K562 (cell line): ENCODE results near the gene RAB6A.

Experiments used
- CHD4 ChIP-seq: fragments of 200-600 bp; sonication (generic); IDR thresholded peaks from 3 replicates; pipeline ENCODE4 v1.6.1; 2012; ENCODE audit warnings: low read depth, mild to moderate bottlenecking, mixed read lengths, low read length, inconsistent platforms; ENCODE audit not compliant: insufficient read depth, insufficient replicate concordance, poor library complexity, severe bottlenecking
- EGR1 ChIP-seq: fragments of 450-650 bp; conservative IDR thresholded peaks from 2 replicates; pipeline ENCODE4 v1.6.1; 2017; ENCODE audit warnings: mild to moderate bottlenecking
- FOSL1 ChIP-seq: fragments of 200-800 bp; sonication (Bioruptor generic); conservative IDR thresholded peaks from 2 replicates; pipeline ENCODE4 v1.6.1; 2016; ENCODE audit warnings: missing genetic modification characterization, missing compliant biosample characterization
- KAT7 ChIP-seq: sonication (generic); formaldehyde crosslinking; IDR thresholded peaks from 2 replicates; pipeline ENCODE4 v1.8.0; 2022; ENCODE audit warnings: missing genetic modification reagents, mild to moderate bottlenecking, borderline replicate concordance
- MAFG ChIP-seq: fragments of 450-650 bp; conservative IDR thresholded peaks from 2 replicates; pipeline ENCODE4 v1.6.1; 2016; ENCODE audit warnings: missing genetic modification characterization, missing compliant biosample characterization
- NR2C2 ChIP-seq, 2 experiments: fragments of 200-800 bp in 1 of 2; sonication (Bioruptor generic) in 1 of 2; sonication (generic) in 1 of 2; formaldehyde crosslinking in 1 of 2; IDR thresholded peaks; 2 replicates each; pipeline versions ENCODE4 v1.6.1 to v1.8.0; 2016 to 2022; ENCODE audit warnings: mild to moderate bottlenecking in 1 of 2, missing compliant biosample characterization in 1 of 2, missing genetic modification characterization in 1 of 2, missing genetic modification reagents in 1 of 2
- SMAD1 ChIP-seq: fragments of 150-350 bp; IDR thresholded peaks from 2 replicates; pipeline ENCODE4 v1.6.1; 2014; ENCODE audit warnings: low read length, low read depth; ENCODE audit not compliant: partially characterized antibody
- STAG1 ChIP-seq: sonication (generic); formaldehyde crosslinking; IDR thresholded peaks from 2 replicates; pipeline ENCODE4 v1.5.0; 2020; ENCODE audit warnings: missing genetic modification reagents, borderline replicate concordance
- STAT6 ChIP-seq: sonication (generic); formaldehyde crosslinking; IDR thresholded peaks from 2 replicates; pipeline ENCODE4 v1.8.1; 2023; ENCODE audit warnings: mild to moderate bottlenecking, missing genetic modification reagents
- TF ChIP-seq, protein P1 (sequence below): sonication (generic); formaldehyde crosslinking; IDR thresholded peaks from 2 replicates; pipeline ENCODE4 v1.8.1; 2023; ENCODE audit warnings: mild to moderate bottlenecking, missing genetic modification reagents
- TF ChIP-seq, protein P2 (sequence below): fragments of 450-650 bp; conservative IDR thresholded peaks from 2 replicates; pipeline ENCODE4 v1.6.1; 2016; ENCODE audit warnings: missing genetic modification characterization, low read depth, mild to moderate bottlenecking, missing compliant biosample characterization, moderate library complexity
- TF ChIP-seq, protein P3 (sequence below): sonication (generic); formaldehyde crosslinking; IDR thresholded peaks from 2 replicates; pipeline ENCODE4 v1.8.0; 2022; ENCODE audit warnings: mild to moderate bottlenecking, missing genetic modification reagents

DNA sequence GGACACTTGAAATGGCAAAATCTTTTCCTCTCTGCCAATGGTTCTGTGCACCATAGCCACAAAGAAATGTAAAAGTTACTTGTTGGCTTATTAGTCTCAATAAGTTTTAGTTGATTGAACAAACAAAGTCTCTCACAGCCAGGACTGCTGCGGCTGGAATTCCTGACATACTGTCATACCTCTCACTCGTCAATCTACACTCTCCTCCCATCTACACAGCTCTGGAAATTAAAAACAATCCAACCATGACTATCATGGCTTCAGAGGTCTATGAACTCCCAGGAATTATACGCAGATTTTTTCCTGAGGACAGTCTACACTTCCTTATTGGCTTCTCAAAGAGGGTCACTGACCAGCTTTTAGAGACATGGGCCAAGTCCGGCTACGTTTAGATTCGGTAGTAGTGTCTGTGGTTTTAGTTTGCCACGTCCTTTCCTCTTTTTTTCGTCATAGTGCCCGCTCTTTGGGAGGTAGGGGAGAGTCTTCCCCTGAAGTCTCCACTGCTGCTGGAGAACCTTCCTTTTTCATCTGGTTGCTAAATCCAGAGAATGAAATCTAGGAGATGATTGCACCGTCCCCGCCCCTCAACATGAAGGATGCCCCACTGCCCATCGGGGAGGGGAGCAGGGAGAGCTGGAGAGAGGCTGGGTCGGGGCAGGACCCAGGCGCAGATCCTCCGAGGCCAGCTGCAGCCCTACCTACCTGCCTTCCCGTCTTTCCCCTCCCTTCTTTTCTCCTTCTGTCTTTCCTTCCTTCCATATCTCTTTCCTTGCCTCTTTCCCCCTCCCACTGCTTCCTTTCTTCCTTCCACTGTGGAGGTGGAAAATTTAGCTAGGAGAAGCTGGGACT is 115.5 kb downstream of the RAB6A start:
- no peak for TF ChIP-seq STAT6 (CRISPR knock-in tag)
- TF ChIP-seq, protein P1, sequence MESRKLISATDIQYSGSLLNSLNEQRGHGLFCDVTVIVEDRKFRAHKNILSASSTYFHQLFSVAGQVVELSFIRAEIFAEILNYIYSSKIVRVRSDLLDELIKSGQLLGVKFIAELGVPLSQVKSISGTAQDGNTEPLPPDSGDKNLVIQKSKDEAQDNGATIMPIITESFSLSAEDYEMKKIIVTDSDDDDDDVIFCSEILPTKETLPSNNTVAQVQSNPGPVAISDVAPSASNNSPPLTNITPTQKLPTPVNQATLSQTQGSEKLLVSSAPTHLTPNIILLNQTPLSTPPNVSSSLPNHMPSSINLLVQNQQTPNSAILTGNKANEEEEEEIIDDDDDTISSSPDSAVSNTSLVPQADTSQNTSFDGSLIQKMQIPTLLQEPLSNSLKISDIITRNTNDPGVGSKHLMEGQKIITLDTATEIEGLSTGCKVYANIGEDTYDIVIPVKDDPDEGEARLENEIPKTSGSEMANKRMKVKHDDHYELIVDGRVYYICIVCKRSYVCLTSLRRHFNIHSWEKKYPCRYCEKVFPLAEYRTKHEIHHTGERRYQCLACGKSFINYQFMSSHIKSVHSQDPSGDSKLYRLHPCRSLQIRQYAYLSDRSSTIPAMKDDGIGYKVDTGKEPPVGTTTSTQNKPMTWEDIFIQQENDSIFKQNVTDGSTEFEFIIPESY = no peak
- TF ChIP-seq, protein P2, sequence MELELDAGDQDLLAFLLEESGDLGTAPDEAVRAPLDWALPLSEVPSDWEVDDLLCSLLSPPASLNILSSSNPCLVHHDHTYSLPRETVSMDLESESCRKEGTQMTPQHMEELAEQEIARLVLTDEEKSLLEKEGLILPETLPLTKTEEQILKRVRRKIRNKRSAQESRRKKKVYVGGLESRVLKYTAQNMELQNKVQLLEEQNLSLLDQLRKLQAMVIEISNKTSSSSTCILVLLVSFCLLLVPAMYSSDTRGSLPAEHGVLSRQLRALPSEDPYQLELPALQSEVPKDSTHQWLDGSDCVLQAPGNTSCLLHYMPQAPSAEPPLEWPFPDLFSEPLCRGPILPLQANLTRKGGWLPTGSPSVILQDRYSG (tag) = no peak
- no peak for TF ChIP-seq STAG1 (CRISPR knock-in tag)
- TF ChIP-seq NR2C2 (CRISPR knock-in tag; IDR thresholded peaks at IDR 0.05) = no peak
- TF ChIP-seq NR2C2 (tag; IDR thresholded peaks at IDR 0.05) = no peak
- TF ChIP-seq CHD4 = no peak
- no peak for TF ChIP-seq EGR1
- TF ChIP-seq FOSL1 (tag) = no peak
- no peak for TF ChIP-seq MAFG (tag)
- no peak for TF ChIP-seq KAT7 (CRISPR knock-in tag)
- no peak for TF ChIP-seq SMAD1
- TF ChIP-seq, protein P3, sequence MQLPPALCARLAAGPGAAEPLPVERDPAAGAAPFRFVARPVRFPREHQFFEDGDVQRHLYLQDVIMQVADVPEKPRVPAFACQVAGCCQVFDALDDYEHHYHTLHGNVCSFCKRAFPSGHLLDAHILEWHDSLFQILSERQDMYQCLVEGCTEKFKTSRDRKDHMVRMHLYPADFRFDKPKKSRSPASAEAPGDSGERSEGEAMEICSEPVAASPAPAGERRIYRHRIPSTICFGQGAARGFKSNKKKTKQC (CRISPR knock-in tag) = no peak
